Raji (cell line): ENCODE measurements around the gene GPS2.

Source experiments
- POLR2A ChIP-seq: IDR thresholded peaks from 2 replicates; pipeline ENCODE4 v1.6.1; 2011; ENCODE audit warnings: low read depth, low read length, control low read depth; ENCODE audit not compliant: insufficient read depth

Gene GPS2

GRCh38 chr17:7327501-7327900 lies 12.3 kb upstream of the GPS2 start:
- TF ChIP-seq POLR2A, result no peak

DNA sequence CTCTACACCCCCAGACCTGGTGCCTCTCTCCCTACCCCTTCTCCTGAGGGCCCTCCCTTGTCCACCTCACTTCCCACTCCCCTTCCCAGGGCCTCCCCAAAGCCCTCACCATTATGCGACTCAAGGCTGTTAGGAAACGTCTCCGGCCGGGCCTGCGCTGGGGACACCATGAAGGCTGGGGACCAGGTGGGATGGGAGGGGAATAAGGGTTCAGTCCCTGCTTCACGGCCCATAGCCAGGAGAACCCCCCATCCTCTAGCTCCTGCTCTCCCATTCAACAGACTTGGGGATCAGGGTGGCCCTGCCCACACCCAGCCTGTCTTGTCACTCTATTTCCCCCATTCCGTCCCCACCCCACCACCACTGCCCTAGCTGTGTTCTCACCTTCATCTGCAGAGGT lies 11.9 kb upstream of the GPS2 start:
- TF ChIP-seq POLR2A, result no peak

- no peak for TF ChIP-seq POLR2A
These were observed 11.0 kb upstream of the GPS2 start for GRCh38 chr17:7326186-7326585.

GRCh38 chr17:7325031-7325528 lies 9.9 kb upstream of the GPS2 start:
- no peak for TF ChIP-seq POLR2A

DNA sequence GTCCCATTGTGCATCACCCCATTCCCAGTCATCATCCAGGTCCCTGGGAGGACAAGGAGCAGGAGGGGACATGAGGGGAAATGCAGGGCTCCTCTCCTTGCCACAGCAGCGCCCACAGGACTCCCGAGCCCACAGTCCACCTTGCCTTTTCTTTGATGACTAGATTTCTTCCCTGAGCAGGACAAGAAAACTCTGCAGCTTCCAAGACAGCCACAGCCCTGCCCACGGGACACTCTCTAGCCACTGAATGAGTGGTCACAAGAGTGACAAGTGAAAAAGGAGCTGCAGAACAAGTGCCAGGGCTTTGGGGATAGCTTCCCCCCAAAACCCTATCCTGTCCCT lies 9.2 kb upstream of the GPS2 start:
- TF ChIP-seq POLR2A, result no peak

- no peak for TF ChIP-seq POLR2A
These were observed 8.7 kb upstream of the GPS2 start for GRCh38 chr17:7323731-7324437.

DNA sequence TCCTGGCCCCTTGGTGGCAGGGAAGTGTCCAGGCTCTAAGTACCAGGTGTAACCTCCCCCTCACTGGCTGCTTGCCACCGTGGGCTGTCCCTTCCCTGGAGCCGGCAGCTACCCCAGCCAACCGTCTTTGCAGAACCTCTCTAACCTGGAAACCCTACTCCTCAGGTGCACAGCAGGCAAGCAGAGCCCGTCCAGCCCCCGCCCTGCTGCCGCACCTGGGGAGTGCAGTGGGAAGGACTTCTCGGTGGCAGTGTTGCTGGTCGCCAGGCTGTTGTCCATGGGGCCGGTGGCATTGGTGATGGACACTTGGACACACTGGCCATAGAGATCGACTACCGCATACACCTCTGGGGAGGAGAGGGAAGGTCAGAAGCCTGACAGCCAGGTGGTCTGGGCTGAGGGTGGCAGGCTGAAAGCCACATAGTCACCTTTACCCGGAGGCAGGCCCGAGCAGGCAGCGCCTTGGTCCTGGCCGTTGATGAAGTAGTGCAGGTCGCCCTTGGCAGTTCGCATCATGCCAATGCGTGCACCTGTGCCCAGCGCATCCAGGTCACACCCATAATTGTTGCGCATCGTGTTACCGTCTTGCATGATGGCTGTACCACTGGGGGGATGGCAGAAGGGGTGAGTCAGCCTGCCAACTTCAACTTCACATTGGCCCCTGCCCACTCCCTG lies 7.5 kb upstream of the GPS2 start:
- no peak for TF ChIP-seq POLR2A

DNA sequence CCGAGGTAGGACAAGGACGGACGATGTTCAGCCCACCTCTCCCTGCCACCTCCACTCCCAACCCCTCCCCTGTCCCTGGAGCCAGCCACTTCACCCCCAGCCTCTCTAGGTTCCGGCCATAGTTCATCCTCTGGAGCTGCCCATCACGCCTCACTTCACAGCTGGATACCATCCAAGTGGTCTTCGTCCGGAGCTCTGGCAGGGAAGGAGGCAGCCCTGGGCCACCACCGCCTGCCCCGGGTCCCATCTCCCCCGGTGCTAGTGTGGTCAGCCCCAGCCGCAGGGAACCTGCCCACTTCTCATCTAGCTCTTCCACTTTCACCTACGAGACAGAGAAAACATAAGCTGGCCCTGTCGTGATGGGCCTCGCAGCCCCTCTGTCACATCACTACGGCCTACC lies 6.3 kb upstream of the GPS2 start:
- TF ChIP-seq POLR2A, result no peak

- TF ChIP-seq POLR2A, result no peak
These were observed 3.1 kb upstream of the GPS2 start for GRCh38 chr17:7318121-7318860.

- TF ChIP-seq POLR2A, result no peak
These were observed 2.1 kb upstream of the GPS2 start for GRCh38 chr17:7317161-7317803.

- no peak for TF ChIP-seq POLR2A
These were observed 543 bp upstream of the GPS2 start for GRCh38 chr17:7315570-7316235.

DNA sequence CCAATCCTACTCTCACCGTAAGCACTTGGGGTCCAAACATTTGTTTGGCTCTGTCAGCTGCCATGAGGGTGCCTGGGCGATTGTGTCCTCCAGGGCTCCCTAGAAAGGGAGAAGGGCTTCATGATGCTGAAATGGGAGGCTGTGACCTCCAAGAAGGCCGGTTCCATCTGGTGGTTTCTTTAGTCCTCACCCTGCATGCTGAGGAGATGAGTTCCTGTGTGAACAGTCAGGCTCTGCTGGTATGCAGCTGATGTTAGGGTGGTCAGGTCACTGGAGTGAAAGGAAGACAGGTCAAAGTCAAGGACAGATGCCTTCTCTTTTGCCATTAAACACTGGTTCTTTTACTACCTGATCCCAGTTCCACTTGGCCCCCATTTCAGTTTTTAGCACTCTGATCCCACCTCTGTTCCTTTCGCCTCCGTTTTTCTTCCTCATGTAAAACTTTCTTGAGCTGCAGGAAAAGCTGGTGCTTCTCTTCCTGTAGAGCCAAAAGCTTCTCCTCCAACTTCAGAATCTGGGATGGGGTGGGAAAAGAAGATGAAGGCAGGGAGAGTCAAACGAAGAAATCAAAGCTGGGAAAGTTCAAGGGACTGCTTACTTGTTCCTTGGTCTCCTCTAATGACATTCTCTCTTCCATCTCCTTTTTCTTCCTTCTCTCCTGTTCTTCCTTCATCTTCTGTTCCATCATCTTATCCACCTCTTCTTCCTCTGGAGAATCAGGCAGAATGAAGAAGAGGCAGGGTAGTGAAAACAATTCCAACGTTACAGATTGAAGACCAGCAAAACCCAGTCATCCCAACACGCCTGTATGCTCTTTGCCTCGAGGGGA lies 1.1 kb downstream of the GPS2 start:
- TF ChIP-seq POLR2A, result no peak; the same call in 1 of the 2 replicates

DNA sequence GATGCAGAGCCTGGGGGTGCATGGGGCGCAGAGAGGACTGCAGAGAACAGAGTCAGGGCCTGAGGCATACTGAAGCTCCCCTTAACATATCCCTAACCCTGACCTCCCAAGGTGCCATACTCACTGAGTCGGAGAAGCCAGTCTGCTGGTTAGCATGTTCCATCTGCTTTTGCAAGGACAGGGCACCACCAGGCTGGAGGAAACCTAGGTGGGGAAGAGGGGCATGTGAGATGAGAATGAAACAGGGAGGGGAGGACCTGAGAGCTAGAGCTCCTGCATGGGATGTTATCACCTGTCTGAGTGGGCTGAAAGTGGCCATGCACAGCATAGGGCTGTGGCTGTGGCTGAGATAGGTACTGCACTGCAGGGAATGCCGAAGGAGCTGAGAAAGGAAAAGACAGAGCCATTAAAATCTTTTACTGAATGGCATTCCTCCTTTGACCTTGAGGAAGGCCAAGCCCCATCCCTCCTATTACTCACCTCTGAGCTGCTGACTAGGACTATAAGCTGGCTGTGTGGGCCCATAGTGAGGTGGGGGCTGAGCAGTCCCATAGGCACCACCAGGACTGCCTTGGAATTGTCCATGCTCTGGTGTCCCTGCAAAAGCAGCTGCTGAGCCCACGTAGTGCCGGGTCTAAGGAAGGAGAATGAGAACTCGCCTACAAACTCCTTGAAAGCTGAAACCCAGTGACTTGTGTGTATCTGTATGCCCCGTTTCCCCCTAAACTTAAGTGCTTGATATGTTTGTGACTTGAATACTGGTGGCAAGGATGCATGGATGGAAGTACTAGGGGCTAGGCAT lies 1.9 kb downstream of the GPS2 start:
- TF ChIP-seq POLR2A, result 0 out of 2 replicates have a peak, but pooled peaks have one; percentile 13
